Keratinocyte (primary cell): ENCODE results near the gene EFCAB10. TPM values are rescaled to one million over a fixed set of nuclear protein-coding genes. Genes with fewer than 3 reads are reported as not detected.

Experiments used
- DNase-seq: peaks from one replicate; pipeline ENCODE4 v3.0.0-alpha.2; 2011; ENCODE audit warnings: low read depth, missing footprints, low spot score
- FAIRE-seq: peaks from 2 replicates; lab custom pipeline; 2011; peaks lifted over from hg19 to GRCh38; lab: Jason Lieb, UNC
- H2AFZ ChIP-seq: 2 replicates; pipeline ENCODE4 v1.6.0; 2012; ENCODE audit warnings: low read length, control low read depth, inconsistent platforms; ENCODE audit not compliant: control insufficient read depth
- H3K27ac ChIP-seq: 2 replicates; pipeline ENCODE4 v1.5.1; 2011; ENCODE audit warnings: low read length; ENCODE audit not compliant: control insufficient read depth, insufficient read depth
- H3K27me3 ChIP-seq: 3 replicates; pipeline ENCODE4 v1.6.0; 2011; ENCODE audit warnings: low read length; ENCODE audit not compliant: control insufficient read depth, insufficient read depth; ENCODE audit errors: extremely low read depth
- H3K36me3 ChIP-seq, 2 experiments: 2 replicates in 1 of 2; 3 replicates in 1 of 2; pipeline ENCODE4 v1.5.1; 2011; ENCODE audit warnings: low read length in 2 of 2, mild to moderate bottlenecking in 1 of 2; ENCODE audit not compliant: control insufficient read depth in 2 of 2, insufficient read depth in 2 of 2; ENCODE audit errors: extremely low read depth in 1 of 2
- H3K4me1 ChIP-seq: 3 replicates; pipeline ENCODE4 v1.5.1; 2011; ENCODE audit warnings: low read length; ENCODE audit not compliant: control insufficient read depth, insufficient read depth; ENCODE audit errors: extremely low read depth
- H3K4me2 ChIP-seq: 3 replicates; pipeline ENCODE4 v1.6.0; 2011; ENCODE audit warnings: low read depth, low read length; ENCODE audit not compliant: control insufficient read depth, insufficient read depth; ENCODE audit errors: extremely low read depth
- H3K4me3 ChIP-seq, 3 experiments: fragments of 200-600 bp in 1 of 3; sonication (generic) in 1 of 3; 2 replicates in 2 of 3; 3 replicates in 1 of 3; pipeline ENCODE4 v1.5.1; 2011 to 2016; ENCODE audit warnings: low read length in 3 of 3, mild to moderate bottlenecking in 3 of 3, control low read depth in 2 of 3, inconsistent platforms in 1 of 3, low read depth in 1 of 3, mixed read lengths in 1 of 3, mixed run types in 1 of 3, moderate library complexity in 1 of 3; ENCODE audit not compliant: control insufficient read depth in 2 of 3, insufficient read depth in 2 of 3; ENCODE audit errors: extremely low read depth in 1 of 3
- H3K79me2 ChIP-seq: 2 replicates; pipeline ENCODE4 v1.6.0; 2012; ENCODE audit warnings: low read length; ENCODE audit not compliant: control insufficient read depth, insufficient read depth
- H3K9ac ChIP-seq: 3 replicates; pipeline ENCODE4 v1.6.0; 2011; ENCODE audit warnings: low read length; ENCODE audit not compliant: control insufficient read depth, insufficient read depth; ENCODE audit errors: extremely low read depth
- H3K9me1 ChIP-seq: 3 replicates; pipeline ENCODE4 v1.6.0; 2011; ENCODE audit warnings: low read length; ENCODE audit not compliant: control insufficient read depth, insufficient read depth; ENCODE audit errors: extremely low read depth
- H3K9me3 ChIP-seq: 2 replicates; pipeline ENCODE4 v1.5.1; 2012; ENCODE audit warnings: low read depth, low read length; ENCODE audit not compliant: control insufficient read depth
- H4K20me1 ChIP-seq: 3 replicates; pipeline ENCODE4 v1.6.0; 2011; ENCODE audit warnings: low read length; ENCODE audit not compliant: control insufficient read depth, insufficient read depth; ENCODE audit errors: extremely low read depth
- CTCF ChIP-seq, 3 experiments: IDR thresholded peaks in 1 of 3; conservative IDR thresholded peaks in 1 of 3; optimal IDR thresholded peaks in 1 of 3; 2 replicates in 2 of 3; 3 replicates in 1 of 3; pipeline versions ENCODE3 to v1.5.1; 2011; ENCODE audit warnings: low read length in 3 of 3, mild to moderate bottlenecking in 3 of 3, moderate library complexity in 2 of 3, control low read depth in 1 of 3, inconsistent platforms in 1 of 3; ENCODE audit not compliant: insufficient read depth in 2 of 3; ENCODE audit errors: extremely low read depth in 1 of 3
- EZH2 ChIP-seq: IDR thresholded peaks from one replicate; pipeline ENCODE4 v1.6.1; 2012; ENCODE audit warnings: inconsistent platforms, mild to moderate bottlenecking, low read length, moderate library complexity
- dilution Hi-C: fragments of 300-500 bp; cut with MboI; formaldehyde crosslinking; loops from one replicate; pipeline ENCODE4 v1.7.0; 2020; ENCODE audit warnings: low sequenced_read_pairs; ENCODE audit not compliant: extremely low pct_ligation_motif_present
- polyA plus RNA-seq, 5 experiments: library from polyadenylated mRNA; depleted of rRNA in 3 of 5; stranded (reverse) in 3 of 5; stranded (forward) in 1 of 5; unstranded in 1 of 5; fragments of >200 nt; gene quantifications; 1 replicate in 1 of 5; 2 replicates in 3 of 5; 3 replicates in 1 of 5; pipeline versions ENCODE4 v1.2.1 to v1.2.3, GENCODE V29; 2011 to 2012; ENCODE audit warnings: missing spikeins in 2 of 5, low read depth in 1 of 5, low replicate concordance in 1 of 5

Gene EFCAB10
- polyA plus RNA-seq, 1 donor (not counting 4 experiments of a cell fraction or from before 2014, with no cell fraction given): not detected

DNA sequence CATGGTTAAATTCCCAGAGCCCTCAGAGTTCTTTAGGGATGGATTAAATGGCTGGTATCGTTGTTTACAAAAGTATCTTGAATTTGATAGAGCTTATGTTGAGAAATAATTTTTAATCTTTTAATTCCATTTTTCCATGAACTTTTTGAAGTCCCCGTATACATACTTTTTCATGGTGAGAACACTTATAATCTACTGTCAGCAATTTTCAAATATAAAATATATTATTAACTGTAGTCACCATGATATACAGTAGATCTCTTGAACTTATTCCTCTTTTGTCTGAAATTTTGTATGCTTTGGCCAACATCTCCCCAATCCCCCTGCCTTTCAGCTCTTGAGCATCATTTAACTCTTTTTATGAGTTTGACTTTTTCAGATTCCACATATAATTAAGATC lies 9.4 kb downstream of the EFCAB10 start:
- Histone ChIP-seq H3K36me3 (peaks cover 3 to 11% of the 10 kb centered on the region in 2 experiments), H3K27me3 (no peaks in the 10 kb centered on the region), H3K9me3 (no peaks in the 10 kb centered on the region), H3K79me2 (no peaks in the 10 kb centered on the region), H2AFZ (no peak overlapping the region), H3K27ac (no peak overlapping the region), H3K9me1 (no peaks in the 10 kb centered on the region), H3K4me3 (no peak overlapping the region), H3K4me2 (no peak overlapping the region), H3K9ac (no peak overlapping the region), H4K20me1 (no peaks in the 10 kb centered on the region), H3K4me1 (no peaks in the 10 kb centered on the region)
- FAIRE-seq (no peak), DNase-seq (no peak)
- dilution Hi-C loops: no loop called here
- TF ChIP-seq CTCF (optimal IDR thresholded peaks at IDR 0.05 in 1 of 3, IDR thresholded peaks at IDR 0.05 in 1 of 3, conservative IDR thresholded peaks at IDR 0.05 in 1 of 3; ENCODE audit: extremely low read depth in 1 of 3, insufficient read depth in 2 of 3, low read length in 3 of 3): no peak
- TF ChIP-seq EZH2: no peak

GRCh38 chr7:105567821-105568220 lies 13.5 kb downstream of the EFCAB10 start:
- no peaks in the 10 kb centered on the region for H3K4me1 ChIP-seq
- peaks cover 5 to 24% of the 10 kb centered on the region in 2 experiments for H3K36me3 ChIP-seq
- H3K9ac ChIP-seq: no peak overlapping the region
- no peaks in the 10 kb centered on the region for H3K9me1 ChIP-seq
- FAIRE-seq: no peak
- H3K4me2 ChIP-seq: no peak overlapping the region
- no peaks in the 10 kb centered on the region for H4K20me1 ChIP-seq
- dilution Hi-C loops: no loop called here
- H3K79me2 ChIP-seq: no peaks in the 10 kb centered on the region
- no peak for DNase-seq
- no peak overlapping the region for H3K27ac ChIP-seq
- H3K9me3 ChIP-seq: no peaks in the 10 kb centered on the region
- no peak overlapping the region for H3K4me3 ChIP-seq
- TF ChIP-seq EZH2 (no peak), CTCF (optimal IDR thresholded peaks at IDR 0.05 in 1 of 3, IDR thresholded peaks at IDR 0.05 in 1 of 3, conservative IDR thresholded peaks at IDR 0.05 in 1 of 3; ENCODE audit: extremely low read depth in 1 of 3, insufficient read depth in 2 of 3, low read length in 3 of 3) (no peak)
- no peak overlapping the region for H2AFZ ChIP-seq
- H3K27me3 ChIP-seq: no peaks in the 10 kb centered on the region
